Fibroblast of lung (primary cell): ENCODE measurements around the gene TMX4. TPM values are rescaled to one million over a fixed set of nuclear protein-coding genes. Genes with fewer than 3 reads are reported as not detected.
A peak's percentile ranks its signal among the peaks of the same experiment; 100 is the strongest.

ENCODE experiments used
- DNase-seq, 2 donors: peaks; one replicate each; pipeline versions ENCODE4 v3.0.0 to v3.0.0-alpha.2; 2010; ENCODE audit warnings: low read depth in 2 of 2
- H2AFZ ChIP-seq: 2 replicates; pipeline ENCODE4 v1.5.1; 2012; ENCODE audit warnings: low read length, control low read depth, inconsistent platforms
- H3K27ac ChIP-seq: 2 replicates; pipeline ENCODE4 v1.5.1; 2011; ENCODE audit warnings: low read length, control low read depth; ENCODE audit not compliant: insufficient read depth
- H3K27me3 ChIP-seq: 2 replicates; pipeline ENCODE4 v1.5.1; 2011; ENCODE audit warnings: mild to moderate bottlenecking, low read length; ENCODE audit not compliant: control insufficient read depth, insufficient read depth
- H3K36me3 ChIP-seq: 2 replicates; pipeline ENCODE4 v1.5.1; 2011; ENCODE audit warnings: low read length; ENCODE audit not compliant: control insufficient read depth, insufficient read depth
- H3K4me1 ChIP-seq: 2 replicates; pipeline ENCODE4 v1.5.1; 2011; ENCODE audit warnings: low read length; ENCODE audit not compliant: control insufficient read depth, insufficient read depth; ENCODE audit errors: extremely low read depth
- H3K4me2 ChIP-seq: 2 replicates; pipeline ENCODE4 v1.5.1; 2011; ENCODE audit warnings: low read length, control low read depth; ENCODE audit not compliant: insufficient read depth; ENCODE audit errors: extremely low read depth
- H3K4me3 ChIP-seq, 4 experiments: fragments of 200-600 bp in 1 of 4; sonication (generic) in 1 of 4; replicated peaks in 1 of 4; 2 replicates each; pipeline ENCODE4 v1.5.1; 2011 to 2016; ENCODE audit warnings: low read length in 4 of 4, low read depth in 3 of 4, mild to moderate bottlenecking in 3 of 4, control low read depth in 2 of 4, inconsistent platforms in 1 of 4, mixed read lengths in 1 of 4; ENCODE audit not compliant: insufficient read depth in 1 of 4; ENCODE audit errors: control extremely low read depth in 1 of 4
- H3K79me2 ChIP-seq: 2 replicates; pipeline ENCODE4 v1.5.1; 2012; ENCODE audit warnings: mild to moderate bottlenecking, low read length, inconsistent platforms; ENCODE audit not compliant: control insufficient read depth, insufficient read depth
- H3K9ac ChIP-seq: 2 replicates; pipeline ENCODE4 v1.5.1; 2011; ENCODE audit warnings: mild to moderate bottlenecking, low read length, control low read depth; ENCODE audit not compliant: insufficient read depth
- H3K9me3 ChIP-seq: 2 replicates; pipeline ENCODE4 v1.5.1; 2012; ENCODE audit warnings: low read depth, low read length; ENCODE audit not compliant: control insufficient read depth, insufficient read depth
- H4K20me1 ChIP-seq: 2 replicates; pipeline ENCODE4 v1.5.1; 2011; ENCODE audit warnings: low read length; ENCODE audit not compliant: control insufficient read depth, insufficient read depth; ENCODE audit errors: extremely low read depth
- EZH2 ChIP-seq: IDR thresholded peaks from 2 replicates; pipeline ENCODE4 v1.5.1; 2012; ENCODE audit warnings: low read length, control low read depth, mild to moderate bottlenecking; ENCODE audit errors: missing control alignments
- polyA plus RNA-seq, 2 donors: library from polyadenylated mRNA; depleted of rRNA in 1 of 2; stranded (reverse) in 1 of 2; unstranded in 1 of 2; fragments of >200 nt; gene quantifications; 2 replicates each; pipeline ENCODE4 v1.2.1, GENCODE V29; 2011 to 2012; ENCODE audit warnings: missing spikeins in 1 of 2
- total RNA-seq: library from RNA; depleted of rRNA; stranded (reverse); fragments of >200 nt; gene quantifications from 2 replicates; pipeline ENCODE4 v1.2.1, GENCODE V29; 2014
- TF ChIP-seq, protein P1 (sequence below), 2 donors: IDR thresholded peaks in 1 of 2; conservative IDR thresholded peaks in 1 of 2; 1 replicate in 1 of 2; 2 replicates in 1 of 2; pipeline ENCODE4 v1.5.1; 2011 to 2012; ENCODE audit warnings: low read length in 2 of 2, control low read depth in 1 of 2, inconsistent platforms in 1 of 2, low read depth in 1 of 2, mild to moderate bottlenecking in 1 of 2

The TMX4 gene
- total and polyA plus RNA-seq, 2 donors (not counting 1 experiment from before 2014, with no cell fraction given) = 20.5 to 21.2 TPM

DNA sequence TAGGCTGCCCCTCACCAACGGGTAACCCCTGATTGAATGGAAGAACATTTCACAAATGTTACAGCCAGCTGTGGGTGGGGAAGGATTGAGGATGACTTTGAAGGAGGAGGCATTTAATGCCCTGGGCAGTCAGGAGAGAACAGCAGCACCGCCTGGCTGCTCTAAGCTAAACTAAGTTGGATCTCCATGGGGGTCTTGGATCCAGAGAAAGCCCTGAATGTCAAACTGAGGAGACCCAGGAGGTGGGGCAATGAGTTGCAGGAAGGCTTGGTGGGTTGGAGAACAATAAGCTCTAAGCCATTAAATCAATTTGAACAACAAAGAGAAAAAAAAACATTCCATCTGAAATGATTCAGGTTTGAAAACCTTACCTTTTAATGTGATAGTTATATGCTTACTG is 35.4 kb downstream of the TMX4 start:
- DNase-seq = no peak
- H3K4me2 ChIP-seq = no peak overlapping the region
- H4K20me1 ChIP-seq = no peaks in the 10 kb centered on the region
- H3K79me2 ChIP-seq = no peaks in the 10 kb centered on the region
- no peak for TF ChIP-seq EZH2
- TF ChIP-seq, protein P1, sequence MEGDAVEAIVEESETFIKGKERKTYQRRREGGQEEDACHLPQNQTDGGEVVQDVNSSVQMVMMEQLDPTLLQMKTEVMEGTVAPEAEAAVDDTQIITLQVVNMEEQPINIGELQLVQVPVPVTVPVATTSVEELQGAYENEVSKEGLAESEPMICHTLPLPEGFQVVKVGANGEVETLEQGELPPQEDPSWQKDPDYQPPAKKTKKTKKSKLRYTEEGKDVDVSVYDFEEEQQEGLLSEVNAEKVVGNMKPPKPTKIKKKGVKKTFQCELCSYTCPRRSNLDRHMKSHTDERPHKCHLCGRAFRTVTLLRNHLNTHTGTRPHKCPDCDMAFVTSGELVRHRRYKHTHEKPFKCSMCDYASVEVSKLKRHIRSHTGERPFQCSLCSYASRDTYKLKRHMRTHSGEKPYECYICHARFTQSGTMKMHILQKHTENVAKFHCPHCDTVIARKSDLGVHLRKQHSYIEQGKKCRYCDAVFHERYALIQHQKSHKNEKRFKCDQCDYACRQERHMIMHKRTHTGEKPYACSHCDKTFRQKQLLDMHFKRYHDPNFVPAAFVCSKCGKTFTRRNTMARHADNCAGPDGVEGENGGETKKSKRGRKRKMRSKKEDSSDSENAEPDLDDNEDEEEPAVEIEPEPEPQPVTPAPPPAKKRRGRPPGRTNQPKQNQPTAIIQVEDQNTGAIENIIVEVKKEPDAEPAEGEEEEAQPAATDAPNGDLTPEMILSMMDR (conservative IDR thresholded peaks at IDR 0.05 in 1 of 2, IDR thresholded peaks at IDR 0.05 in 1 of 2; ENCODE audit: low read depth in 1 of 2, low read length in 2 of 2) = no peak
- no peaks in the 10 kb centered on the region for H3K4me1 ChIP-seq
- H3K9ac ChIP-seq = no peak overlapping the region
- H3K4me3 ChIP-seq = no peak overlapping the region
- no peak overlapping the region for H3K27ac ChIP-seq
- no peaks in the 10 kb centered on the region for H3K9me3 ChIP-seq
- peaks cover 2% of the 10 kb centered on the region for H3K36me3 ChIP-seq
- H3K27me3 ChIP-seq = no peaks in the 10 kb centered on the region
- no peak overlapping the region for H2AFZ ChIP-seq

GRCh38 chr20:7981374-7981773 is 38.2 kb downstream of the TMX4 start:
- H3K79me2 ChIP-seq = no peaks in the 10 kb centered on the region
- no peaks in the 10 kb centered on the region for H3K4me1 ChIP-seq
- no peak overlapping the region for H3K27ac ChIP-seq
- no peak overlapping the region for H3K4me2 ChIP-seq
- no peaks in the 10 kb centered on the region for H3K27me3 ChIP-seq
- peaks cover 2% of the 10 kb centered on the region for H3K36me3 ChIP-seq
- TF ChIP-seq, protein P1 (conservative IDR thresholded peaks at IDR 0.05 in 1 of 2, IDR thresholded peaks at IDR 0.05 in 1 of 2; ENCODE audit: low read depth in 1 of 2, low read length in 2 of 2) = no peak
- no peak for TF ChIP-seq EZH2
- H3K9ac ChIP-seq = no peak overlapping the region
- no peak overlapping the region for H3K4me3 ChIP-seq
- no peaks in the 10 kb centered on the region for H3K9me3 ChIP-seq
- H4K20me1 ChIP-seq = no peaks in the 10 kb centered on the region
- H2AFZ ChIP-seq = no peak overlapping the region
- no peak for DNase-seq

DNA sequence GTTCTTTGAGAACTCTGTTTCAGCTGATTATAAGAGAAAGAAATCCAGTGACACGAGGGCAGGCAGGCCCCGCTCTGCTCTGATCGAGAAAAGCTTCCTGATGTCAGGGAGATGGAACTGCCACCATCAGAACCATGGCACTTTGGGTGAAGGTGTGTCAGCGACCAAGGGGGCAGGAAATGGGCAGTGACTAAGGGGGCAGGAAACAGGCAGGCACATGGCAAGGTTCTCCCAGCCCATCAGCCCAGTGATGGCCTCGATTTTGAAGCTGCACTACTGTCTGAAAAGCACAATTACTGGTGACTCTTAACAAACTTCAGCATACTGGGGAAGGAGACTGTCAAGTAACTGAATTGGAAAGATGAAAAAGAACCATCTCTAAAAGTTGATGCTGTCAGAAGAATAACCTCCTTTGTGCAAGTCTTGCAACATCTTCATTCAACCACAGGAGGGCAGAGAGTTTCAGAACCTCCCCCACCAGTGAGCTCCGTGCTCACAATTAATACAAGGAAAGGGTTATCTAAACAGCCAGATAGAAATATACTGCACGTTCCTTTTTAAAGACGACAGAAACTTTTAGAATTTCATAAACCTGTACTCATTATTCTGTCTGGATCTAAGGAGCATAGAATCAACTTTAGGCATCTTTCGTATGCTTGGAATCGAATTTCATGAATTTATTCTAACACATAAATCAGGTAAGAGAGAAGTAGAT is 39.1 kb downstream of the TMX4 start:
- no peaks in the 10 kb centered on the region for H3K27me3 ChIP-seq
- no peak overlapping the region for H3K9ac ChIP-seq
- H3K9me3 ChIP-seq = no peaks in the 10 kb centered on the region
- H2AFZ ChIP-seq = no peak overlapping the region
- TF ChIP-seq EZH2 = no peak
- TF ChIP-seq, protein P1 (conservative IDR thresholded peaks at IDR 0.05 in 1 of 2, IDR thresholded peaks at IDR 0.05 in 1 of 2; ENCODE audit: low read depth in 1 of 2, low read length in 2 of 2) = peak; percentile 56 to 65
- no peaks in the 10 kb centered on the region for H3K79me2 ChIP-seq
- H4K20me1 ChIP-seq = no peaks in the 10 kb centered on the region
- no peak overlapping the region for H3K4me3 ChIP-seq
- no peaks in the 10 kb centered on the region for H3K4me1 ChIP-seq
- peak; percentile 34 to 70 for DNase-seq
- peaks cover 2% of the 10 kb centered on the region for H3K36me3 ChIP-seq
- no peak overlapping the region for H3K27ac ChIP-seq
- no peak overlapping the region for H3K4me2 ChIP-seq
